H1 (cell line): Measurements from ENCODE around the gene OR10A6. TPM values are rescaled to one million over a fixed set of nuclear protein-coding genes. Genes with fewer than 3 reads are reported as not detected.

Experiments
- CREB1 ChIP-seq: IDR thresholded peaks from 2 replicates; pipeline ENCODE4 v1.6.1; 2012; ENCODE audit warnings: inconsistent platforms
- NRF1 ChIP-seq: IDR thresholded peaks from 2 replicates; pipeline ENCODE4 v1.6.1; 2011; ENCODE audit warnings: mild to moderate bottlenecking, low read depth, low read length, improper control_type of control experiment
- POLR2AphosphoS5 ChIP-seq: IDR thresholded peaks from 2 replicates; pipeline ENCODE4 v1.6.1; 2011; ENCODE audit warnings: low read depth, low read length
- SIN3A ChIP-seq, 2 experiments: IDR thresholded peaks in 1 of 2; conservative IDR thresholded peaks in 1 of 2; 2 replicates each; pipeline ENCODE4 v1.6.1; 2011 to 2012; ENCODE audit warnings: low read length in 2 of 2, improper control_type of control experiment in 1 of 2, low read depth in 1 of 2, mild to moderate bottlenecking in 1 of 2
- polyA plus RNA-seq, 7 experiments: library from polyadenylated mRNA; depleted of rRNA in 3 of 7; stranded (reverse) in 5 of 7; unstranded in 2 of 7; fragments of >200 nt in 5 of 7; fragments of 200-250 nt in 2 of 7; gene quantifications; 1 replicate in 5 of 7; 2 replicates in 1 of 7; 4 replicates in 1 of 7; pipeline versions ENCODE4 v1.2.1 to v1.2.3, GENCODE V29; 2011 to 2013; ENCODE audit warnings: missing spikeins in 2 of 7, mixed read lengths in 2 of 7
- total RNA-seq: library from RNA; stranded (reverse); fragmentation: NEBNext Ultra II Directional; extraction: Animal tissue kit (Norgen Biotek cat#: 25700); gene quantifications from 2 replicates; pipeline ENCODE4 v1.2.1, GENCODE V29; 2021
- TF ChIP-seq, protein P1 (sequence below): fragments of 300-600 bp; sonication (generic); IDR thresholded peaks from 2 replicates; pipeline ENCODE4 v1.7.1; 2012; ENCODE audit warnings: low read length, moderate library complexity, mild to moderate bottlenecking, inconsistent platforms; ENCODE audit not compliant: insufficient replicate concordance

Gene OR10A6
- total and polyA plus RNA-seq, 2 of the 8 experiments (the other 6 are each of a cell fraction or from before 2014, with no cell fraction given) = not detected

- no peak for TF ChIP-seq CREB1
- no peak for TF ChIP-seq SIN3A (conservative IDR thresholded peaks at IDR 0.05 in 1 of 2, IDR thresholded peaks at IDR 0.05 in 1 of 2; ENCODE audit: low read depth in 1 of 2, low read length in 2 of 2)
- no peak for TF ChIP-seq POLR2AphosphoS5
- TF ChIP-seq NRF1 = no peak
- TF ChIP-seq, protein P1, sequence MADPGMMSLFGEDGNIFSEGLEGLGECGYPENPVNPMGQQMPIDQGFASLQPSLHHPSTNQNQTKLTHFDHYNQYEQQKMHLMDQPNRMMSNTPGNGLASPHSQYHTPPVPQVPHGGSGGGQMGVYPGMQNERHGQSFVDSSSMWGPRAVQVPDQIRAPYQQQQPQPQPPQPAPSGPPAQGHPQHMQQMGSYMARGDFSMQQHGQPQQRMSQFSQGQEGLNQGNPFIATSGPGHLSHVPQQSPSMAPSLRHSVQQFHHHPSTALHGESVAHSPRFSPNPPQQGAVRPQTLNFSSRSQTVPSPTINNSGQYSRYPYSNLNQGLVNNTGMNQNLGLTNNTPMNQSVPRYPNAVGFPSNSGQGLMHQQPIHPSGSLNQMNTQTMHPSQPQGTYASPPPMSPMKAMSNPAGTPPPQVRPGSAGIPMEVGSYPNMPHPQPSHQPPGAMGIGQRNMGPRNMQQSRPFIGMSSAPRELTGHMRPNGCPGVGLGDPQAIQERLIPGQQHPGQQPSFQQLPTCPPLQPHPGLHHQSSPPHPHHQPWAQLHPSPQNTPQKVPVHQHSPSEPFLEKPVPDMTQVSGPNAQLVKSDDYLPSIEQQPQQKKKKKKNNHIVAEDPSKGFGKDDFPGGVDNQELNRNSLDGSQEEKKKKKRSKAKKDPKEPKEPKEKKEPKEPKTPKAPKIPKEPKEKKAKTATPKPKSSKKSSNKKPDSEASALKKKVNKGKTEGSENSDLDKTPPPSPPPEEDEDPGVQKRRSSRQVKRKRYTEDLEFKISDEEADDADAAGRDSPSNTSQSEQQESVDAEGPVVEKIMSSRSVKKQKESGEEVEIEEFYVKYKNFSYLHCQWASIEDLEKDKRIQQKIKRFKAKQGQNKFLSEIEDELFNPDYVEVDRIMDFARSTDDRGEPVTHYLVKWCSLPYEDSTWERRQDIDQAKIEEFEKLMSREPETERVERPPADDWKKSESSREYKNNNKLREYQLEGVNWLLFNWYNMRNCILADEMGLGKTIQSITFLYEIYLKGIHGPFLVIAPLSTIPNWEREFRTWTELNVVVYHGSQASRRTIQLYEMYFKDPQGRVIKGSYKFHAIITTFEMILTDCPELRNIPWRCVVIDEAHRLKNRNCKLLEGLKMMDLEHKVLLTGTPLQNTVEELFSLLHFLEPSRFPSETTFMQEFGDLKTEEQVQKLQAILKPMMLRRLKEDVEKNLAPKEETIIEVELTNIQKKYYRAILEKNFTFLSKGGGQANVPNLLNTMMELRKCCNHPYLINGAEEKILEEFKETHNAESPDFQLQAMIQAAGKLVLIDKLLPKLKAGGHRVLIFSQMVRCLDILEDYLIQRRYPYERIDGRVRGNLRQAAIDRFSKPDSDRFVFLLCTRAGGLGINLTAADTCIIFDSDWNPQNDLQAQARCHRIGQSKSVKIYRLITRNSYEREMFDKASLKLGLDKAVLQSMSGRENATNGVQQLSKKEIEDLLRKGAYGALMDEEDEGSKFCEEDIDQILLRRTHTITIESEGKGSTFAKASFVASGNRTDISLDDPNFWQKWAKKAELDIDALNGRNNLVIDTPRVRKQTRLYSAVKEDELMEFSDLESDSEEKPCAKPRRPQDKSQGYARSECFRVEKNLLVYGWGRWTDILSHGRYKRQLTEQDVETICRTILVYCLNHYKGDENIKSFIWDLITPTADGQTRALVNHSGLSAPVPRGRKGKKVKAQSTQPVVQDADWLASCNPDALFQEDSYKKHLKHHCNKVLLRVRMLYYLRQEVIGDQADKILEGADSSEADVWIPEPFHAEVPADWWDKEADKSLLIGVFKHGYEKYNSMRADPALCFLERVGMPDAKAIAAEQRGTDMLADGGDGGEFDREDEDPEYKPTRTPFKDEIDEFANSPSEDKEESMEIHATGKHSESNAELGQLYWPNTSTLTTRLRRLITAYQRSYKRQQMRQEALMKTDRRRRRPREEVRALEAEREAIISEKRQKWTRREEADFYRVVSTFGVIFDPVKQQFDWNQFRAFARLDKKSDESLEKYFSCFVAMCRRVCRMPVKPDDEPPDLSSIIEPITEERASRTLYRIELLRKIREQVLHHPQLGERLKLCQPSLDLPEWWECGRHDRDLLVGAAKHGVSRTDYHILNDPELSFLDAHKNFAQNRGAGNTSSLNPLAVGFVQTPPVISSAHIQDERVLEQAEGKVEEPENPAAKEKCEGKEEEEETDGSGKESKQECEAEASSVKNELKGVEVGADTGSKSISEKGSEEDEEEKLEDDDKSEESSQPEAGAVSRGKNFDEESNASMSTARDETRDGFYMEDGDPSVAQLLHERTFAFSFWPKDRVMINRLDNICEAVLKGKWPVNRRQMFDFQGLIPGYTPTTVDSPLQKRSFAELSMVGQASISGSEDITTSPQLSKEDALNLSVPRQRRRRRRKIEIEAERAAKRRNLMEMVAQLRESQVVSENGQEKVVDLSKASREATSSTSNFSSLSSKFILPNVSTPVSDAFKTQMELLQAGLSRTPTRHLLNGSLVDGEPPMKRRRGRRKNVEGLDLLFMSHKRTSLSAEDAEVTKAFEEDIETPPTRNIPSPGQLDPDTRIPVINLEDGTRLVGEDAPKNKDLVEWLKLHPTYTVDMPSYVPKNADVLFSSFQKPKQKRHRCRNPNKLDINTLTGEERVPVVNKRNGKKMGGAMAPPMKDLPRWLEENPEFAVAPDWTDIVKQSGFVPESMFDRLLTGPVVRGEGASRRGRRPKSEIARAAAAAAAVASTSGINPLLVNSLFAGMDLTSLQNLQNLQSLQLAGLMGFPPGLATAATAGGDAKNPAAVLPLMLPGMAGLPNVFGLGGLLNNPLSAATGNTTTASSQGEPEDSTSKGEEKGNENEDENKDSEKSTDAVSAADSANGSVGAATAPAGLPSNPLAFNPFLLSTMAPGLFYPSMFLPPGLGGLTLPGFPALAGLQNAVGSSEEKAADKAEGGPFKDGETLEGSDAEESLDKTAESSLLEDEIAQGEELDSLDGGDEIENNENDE = no peak
These were observed 24.1 kb upstream of the OR10A6 start (continued) for GRCh38 chr11:7955191-7955590.
